ENCODE results near the gene PMM1. TPM values are rescaled to one million over a fixed set of nuclear protein-coding genes. Genes with fewer than 3 reads are reported as not detected.

PMM1 gene
- total and polyA plus RNA-seq, 2 of the 13 experiments (the other 11 are each of a cell fraction or from before 2014, with no cell fraction given): 17.8 to 95.6 TPM

GRCh38 chr22:41561335-41561734 is 28.3 kb downstream of the PMM1 start:
- Histone ChIP-seq H3K9ac (ENCODE audit: insufficient read depth, low read depth, low read length) (peak overlapping the region; percentile 6; the same call in 1 of the 2 replicates), H3K27ac (ENCODE audit: extremely low read length, insufficient read depth, low read length) (no peak overlapping the region), H3K4me2 (ENCODE audit: low read depth, low read length) (peak overlapping the region; percentile 91), H3K27me3 (ENCODE audit: control insufficient read depth in 1 of 2, insufficient read depth in 2 of 2, low read length in 2 of 2) (peaks cover 0 to 29% of the 10 kb centered on the region in 2 experiments; a peak in 4 of 5 replicates), H4K20me1 (ENCODE audit: insufficient read depth, low read length) (no peaks in the 10 kb centered on the region), H3K36me3 (replicated peaks in 1 of 2; ENCODE audit: control insufficient read depth in 1 of 2, insufficient read depth in 2 of 2, low read length in 2 of 2) (no peaks in the 10 kb centered on the region), H3K4me1 (ENCODE audit: insufficient read depth, low read length) (peaks cover 90% of the 10 kb centered on the region), H3K9me3 (ENCODE audit: low read length) (no peaks in the 10 kb centered on the region), H3K79me2 (ENCODE audit: insufficient read depth, low read length) (no peaks in the 10 kb centered on the region), H3K4me3 (replicated peaks in 1 of 3; ENCODE audit: insufficient read depth in 1 of 3, low read depth in 2 of 3, low read length in 3 of 3) (peak overlapping the region in 2 of 3 experiments; percentile 34 to 65; a peak in 4 of 6 replicates), H2AFZ (ENCODE audit: low read length) (no peak overlapping the region)
- FAIRE-seq: no peak
- no peak for DNase-seq (ENCODE audit: low spot score)
- POLR2A ChIA-PET: interaction anchor here (1.1 to 2.3 kb wide), 5 partner anchors 10 to 60 kb away, joined by 4 to 10 read pairs (median 6); partner anchors contain the start of genes DESI1, POLR3H and XRCC6
- 0% methylated on average over 5 of the region's 10 CpGs for WGBS (ENCODE audit: low lambda C conversion rate)
- CTCF ChIA-PET (ENCODE audit: low intra/inter-chr PET ratio, low total read pairs): interaction anchor here (1.8 kb wide), 1 partner anchor 17 kb away, joined by 4 read pairs; the partner anchor contains the start of gene POLR3H
- in situ Hi-C loops (cut with HindIII; ENCODE audit: extremely low pct_ligation_motif_present, low pct_unique_long_range_greater_than_20kb): no loop called here
- ATAC-seq: peak; percentile 28
- intact Hi-C loops (cut with micrococcal nuclease; ENCODE audit: unreplicated experiment): no loop called here
- BruUV-seq (replicated peaks): no TSS peak
- TF ChIP-seq HOMEZ (CRISPR knock-in tag; IDR thresholded peaks at IDR 0.05; ENCODE audit: low read depth) (no peak), HOXA9 (CRISPR knock-in tag; IDR thresholded peaks at IDR 0.05; ENCODE audit: borderline replicate concordance) (no peak), ZBTB42 (CRISPR knock-in tag; IDR thresholded peaks at IDR 0.05) (no peak), ZMAT3 (CRISPR knock-in tag; conservative IDR thresholded peaks at IDR 0.05) (no peak), SCMH1 (CRISPR knock-in tag; IDR thresholded peaks at IDR 0.05; ENCODE audit: borderline replicate concordance) (no peak), HMGA1 (CRISPR knock-in tag; conservative IDR thresholded peaks at IDR 0.05) (no peak), RARA (CRISPR knock-in tag; IDR thresholded peaks at IDR 0.05) (no peak), KDM5B (CRISPR knock-in tag; IDR thresholded peaks at IDR 0.05; ENCODE audit: borderline replicate concordance) (0 out of 2 replicates have a peak, but pooled peaks have one; percentile 25), ZFP36 (IDR thresholded peaks at IDR 0.05; ENCODE audit: borderline replicate concordance, low read depth, low read length, partially characterized antibody) (no peak), MEIS2 (CRISPR knock-in tag; IDR thresholded peaks at IDR 0.05) (no peak), RFXANK (CRISPR knock-in tag; IDR thresholded peaks at IDR 0.05) (no peak), ZSCAN31 (CRISPR knock-in tag; IDR thresholded peaks at IDR 0.05; ENCODE audit: low read depth) (no peak), XBP1 (CRISPR knock-in tag; IDR thresholded peaks at IDR 0.05) (no peak)
- TF ChIP-seq, protein P1, sequence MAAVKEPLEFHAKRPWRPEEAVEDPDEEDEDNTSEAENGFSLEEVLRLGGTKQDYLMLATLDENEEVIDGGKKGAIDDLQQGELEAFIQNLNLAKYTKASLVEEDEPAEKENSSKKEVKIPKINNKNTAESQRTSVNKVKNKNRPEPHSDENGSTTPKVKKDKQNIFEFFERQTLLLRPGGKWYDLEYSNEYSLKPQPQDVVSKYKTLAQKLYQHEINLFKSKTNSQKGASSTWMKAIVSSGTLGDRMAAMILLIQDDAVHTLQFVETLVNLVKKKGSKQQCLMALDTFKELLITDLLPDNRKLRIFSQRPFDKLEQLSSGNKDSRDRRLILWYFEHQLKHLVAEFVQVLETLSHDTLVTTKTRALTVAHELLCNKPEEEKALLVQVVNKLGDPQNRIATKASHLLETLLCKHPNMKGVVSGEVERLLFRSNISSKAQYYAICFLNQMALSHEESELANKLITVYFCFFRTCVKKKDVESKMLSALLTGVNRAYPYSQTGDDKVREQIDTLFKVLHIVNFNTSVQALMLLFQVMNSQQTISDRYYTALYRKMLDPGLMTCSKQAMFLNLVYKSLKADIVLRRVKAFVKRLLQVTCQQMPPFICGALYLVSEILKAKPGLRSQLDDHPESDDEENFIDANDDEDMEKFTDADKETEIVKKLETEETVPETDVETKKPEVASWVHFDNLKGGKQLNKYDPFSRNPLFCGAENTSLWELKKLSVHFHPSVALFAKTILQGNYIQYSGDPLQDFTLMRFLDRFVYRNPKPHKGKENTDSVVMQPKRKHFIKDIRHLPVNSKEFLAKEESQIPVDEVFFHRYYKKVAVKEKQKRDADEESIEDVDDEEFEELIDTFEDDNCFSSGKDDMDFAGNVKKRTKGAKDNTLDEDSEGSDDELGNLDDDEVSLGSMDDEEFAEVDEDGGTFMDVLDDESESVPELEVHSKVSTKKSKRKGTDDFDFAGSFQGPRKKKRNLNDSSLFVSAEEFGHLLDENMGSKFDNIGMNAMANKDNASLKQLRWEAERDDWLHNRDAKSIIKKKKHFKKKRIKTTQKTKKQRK (IDR thresholded peaks at IDR 0.05; ENCODE audit: low read length): no peak
- TF ChIP-seq, protein P2, sequence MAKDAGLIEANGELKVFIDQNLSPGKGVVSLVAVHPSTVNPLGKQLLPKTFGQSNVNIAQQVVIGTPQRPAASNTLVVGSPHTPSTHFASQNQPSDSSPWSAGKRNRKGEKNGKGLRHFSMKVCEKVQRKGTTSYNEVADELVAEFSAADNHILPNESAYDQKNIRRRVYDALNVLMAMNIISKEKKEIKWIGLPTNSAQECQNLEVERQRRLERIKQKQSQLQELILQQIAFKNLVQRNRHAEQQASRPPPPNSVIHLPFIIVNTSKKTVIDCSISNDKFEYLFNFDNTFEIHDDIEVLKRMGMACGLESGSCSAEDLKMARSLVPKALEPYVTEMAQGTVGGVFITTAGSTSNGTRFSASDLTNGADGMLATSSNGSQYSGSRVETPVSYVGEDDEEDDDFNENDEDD (CRISPR knock-in tag; IDR thresholded peaks at IDR 0.05; ENCODE audit: borderline replicate concordance): no peak

All from HepG2 (cell line).